Measurements from ENCODE around the gene IDH3A.

The IDH3A gene

DNA sequence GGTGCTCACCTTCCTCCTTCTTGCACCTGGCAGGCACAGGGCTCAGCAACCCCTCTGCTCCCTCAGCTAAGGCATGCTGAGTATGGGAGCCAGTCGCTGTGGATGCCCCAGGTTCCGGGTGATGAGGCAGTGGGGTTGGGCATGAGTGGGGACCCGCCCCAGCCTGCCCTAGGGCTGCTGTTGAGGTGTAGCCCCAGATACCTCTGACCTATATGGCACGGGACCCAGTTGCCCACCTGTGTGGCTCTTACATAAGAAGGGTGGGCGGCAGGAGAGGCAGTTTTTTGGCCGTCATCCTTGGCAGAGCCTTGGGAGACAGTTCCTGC lies 64.2 kb downstream of the IDH3A start:
- no peaks in the 10 kb centered on the region for H3K27me3 ChIP-seq
- H3K9me3 ChIP-seq, result no peaks in the 10 kb centered on the region
- no peak for TF ChIP-seq CTCF (IDR thresholded peaks at IDR 0.05; ENCODE audit: low read depth, low read length)
- peaks cover 19% of the 10 kb centered on the region for H3K4me1 ChIP-seq
- H3K36me3 ChIP-seq, result no peaks in the 10 kb centered on the region
- H3K4me3 ChIP-seq (ENCODE audit: low read depth, low read length), result no peak overlapping the region
- no peak for DNase-seq

GRCh38 chr15:78213956-78214355 lies 64.8 kb downstream of the IDH3A start:
- no peak for TF ChIP-seq CTCF (IDR thresholded peaks at IDR 0.05; ENCODE audit: low read depth, low read length)
- no peaks in the 10 kb centered on the region for H3K36me3 ChIP-seq
- no peaks in the 10 kb centered on the region for H3K9me3 ChIP-seq
- no peak overlapping the region for H3K4me3 ChIP-seq (ENCODE audit: low read depth, low read length)
- no peak for DNase-seq
- no peaks in the 10 kb centered on the region for H3K27me3 ChIP-seq
- H3K4me1 ChIP-seq, result peaks cover 19% of the 10 kb centered on the region

DNA sequence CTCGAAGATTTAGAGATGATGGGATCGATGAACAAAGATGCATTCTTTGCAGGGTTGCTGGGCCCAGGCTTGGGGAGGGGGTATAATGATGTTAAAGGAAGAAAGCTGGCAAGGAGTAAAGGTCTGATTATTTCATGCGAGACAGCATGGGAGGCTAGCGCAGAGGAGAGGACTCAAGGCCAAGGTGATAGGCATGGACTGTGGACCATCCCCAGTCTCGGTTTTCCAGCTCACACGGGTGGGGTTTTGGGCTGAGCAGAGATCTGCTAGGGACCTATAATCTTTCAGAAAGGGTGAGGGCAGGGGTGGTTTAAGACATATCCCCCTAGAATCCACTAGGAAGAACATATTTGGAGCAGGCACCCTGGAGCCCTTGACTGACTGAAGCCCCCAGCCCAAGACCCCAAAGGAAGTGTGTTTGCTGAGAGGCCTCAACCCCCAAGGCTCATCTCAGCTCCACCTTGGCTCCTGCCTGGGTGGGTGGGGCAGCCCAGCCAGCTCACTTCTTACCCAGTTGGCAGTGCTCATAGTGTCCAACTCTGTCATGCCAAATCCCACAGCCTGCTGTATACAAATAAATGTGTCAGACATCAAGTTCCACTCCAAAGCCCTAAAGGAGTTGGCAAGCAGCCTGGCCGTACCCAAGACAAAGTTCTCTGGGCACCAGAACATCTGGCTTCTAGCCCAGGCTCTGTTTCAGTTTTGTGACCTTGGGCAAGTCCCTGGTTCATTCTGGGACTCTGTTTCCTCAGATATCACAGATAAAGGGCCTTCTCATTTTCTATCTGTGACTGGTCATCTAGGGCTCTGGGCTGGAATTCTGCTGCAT lies 67.3 kb downstream of the IDH3A start:
- Histone ChIP-seq H3K9me3 (no peaks in the 10 kb centered on the region), H3K27me3 (no peaks in the 10 kb centered on the region), H3K4me3 (ENCODE audit: low read depth, low read length) (no peak overlapping the region), H3K36me3 (no peaks in the 10 kb centered on the region), H3K4me1 (peaks cover 16% of the 10 kb centered on the region)
- DNase-seq, result peak; percentile 46
- no peak for TF ChIP-seq CTCF (IDR thresholded peaks at IDR 0.05; ENCODE audit: low read depth, low read length)

DNA sequence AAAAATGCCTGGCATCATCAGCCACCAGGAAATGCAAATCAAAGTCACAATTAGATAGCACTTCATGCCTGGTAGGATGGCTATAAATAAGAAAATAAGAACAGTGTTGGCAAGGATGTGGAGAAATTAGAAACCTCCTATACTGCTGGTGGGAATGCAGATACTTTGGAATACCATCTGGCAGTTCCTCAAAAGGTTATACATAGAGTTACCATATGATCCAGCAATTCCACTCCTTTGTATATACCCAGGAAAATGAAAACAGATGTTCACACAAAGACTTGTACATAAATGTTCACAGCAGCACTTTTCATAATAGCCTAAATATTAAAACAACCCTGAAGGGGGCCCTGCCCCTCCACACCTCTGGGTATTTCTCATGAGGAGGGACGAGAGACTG lies 71.6 kb downstream of the IDH3A start:
- no peak for DNase-seq
- Histone ChIP-seq H3K9me3 (no peaks in the 10 kb centered on the region), H3K27me3 (no peaks in the 10 kb centered on the region), H3K4me3 (ENCODE audit: low read depth, low read length) (no peak overlapping the region), H3K4me1 (peaks cover 4% of the 10 kb centered on the region; the same call in 1 of the 2 replicates), H3K36me3 (no peaks in the 10 kb centered on the region)
- TF ChIP-seq CTCF (IDR thresholded peaks at IDR 0.05; ENCODE audit: low read depth, low read length), result no peak
